OCI-LY3 (cell line): ENCODE data around the gene SLC12A7.
"Not testable (repeated sequence)": the region's sequence is repeated elsewhere in the genome, so short reads cannot be mapped to it uniquely, and the experiment has no call there.

Experiments
- H2AFZ ChIP-seq: fragments of 200-600, 300-600 bp; shearing (Covaris generic); 2 replicates; pipeline ENCODE4 v1.6.0; 2014; ENCODE audit warnings: antibody characterized with exemption, low read depth, low read length
- H3K27ac ChIP-seq: fragments of 200-600, 300-600 bp; sonication (generic); 2 replicates; pipeline ENCODE4 v1.5.1; 2014; ENCODE audit warnings: mild to moderate bottlenecking, low read length, moderate library complexity, mixed read lengths
- H3K27me3 ChIP-seq: fragments of 200-600, 300-600 bp; sonication (generic); 2 replicates; pipeline ENCODE4 v1.6.1; 2014; ENCODE audit warnings: low read depth, low read length, mixed read lengths
- H3K36me3 ChIP-seq: fragments of 200-600, 300-600 bp; sonication (generic); replicated peaks from 2 replicates; pipeline ENCODE3; 2014; ENCODE audit warnings: low read depth, low read length, mixed read lengths
- H3K4me1 ChIP-seq: fragments of 300-600, 200-600 bp; sonication (generic); 2 replicates; pipeline ENCODE4 v1.6.1; 2014; ENCODE audit warnings: low read length, mixed read lengths
- H3K4me2 ChIP-seq: fragments of 200-600, 300-600 bp; sonication (generic); 2 replicates; pipeline ENCODE4 v1.6.1; 2014; ENCODE audit warnings: low read length, mixed read lengths
- H3K4me3 ChIP-seq: fragments of 300-600, 200-600 bp; sonication (generic); 2 replicates; pipeline ENCODE4 v1.5.1; 2014; ENCODE audit warnings: antibody characterized with exemption, mild to moderate bottlenecking, low read length, moderate library complexity
- H3K79me2 ChIP-seq: fragments of 300-600, 200-600 bp; shearing (Covaris generic); 2 replicates; pipeline ENCODE4 v1.6.1; 2014; ENCODE audit warnings: mild to moderate bottlenecking, low read length, mixed read lengths
- H3K9ac ChIP-seq: fragments of 300-600, 200-600 bp; shearing (Covaris generic); 2 replicates; pipeline ENCODE4 v1.6.0; 2014; ENCODE audit warnings: mild to moderate bottlenecking, low read length, moderate library complexity
- H3K9me3 ChIP-seq: fragments of 200-600, 300-600 bp; shearing (Covaris generic); 2 replicates; pipeline ENCODE4 v1.6.1; 2014; ENCODE audit warnings: low read length, mixed read lengths; ENCODE audit not compliant: insufficient read depth
- H4K20me1 ChIP-seq: fragments of 200-600, 300-600 bp; sonication (generic); 2 replicates; pipeline ENCODE4 v1.6.1; 2016; ENCODE audit warnings: low read length, mixed read lengths; ENCODE audit not compliant: insufficient read depth
- CTCF ChIP-seq: fragments of 200-600, 300-600 bp; sonication (generic); IDR thresholded peaks from 2 replicates; pipeline ENCODE4 v1.5.1; 2014; ENCODE audit warnings: antibody characterized with exemption, low read length, low read depth
- EZH2phosphoT487 ChIP-seq: fragments of 200-600 bp; shearing (Covaris generic); IDR thresholded peaks from 2 replicates; pipeline ENCODE4 v1.6.1; 2018; ENCODE audit warnings: antibody characterized with exemption, mixed run types, low read depth

The SLC12A7 gene

GRCh38 chr5:1098986-1099597 lies 12.8 kb downstream of the SLC12A7 start:
- Histone ChIP-seq H3K79me2 (peaks cover 14% of the 10 kb centered on the region), H3K36me3 (no peaks in the 10 kb centered on the region), H3K4me3 (no peak overlapping the region), H3K27ac (no peak overlapping the region), H2AFZ (no peak overlapping the region), H3K4me2 (no peak overlapping the region), H3K4me1 (peaks cover 4% of the 10 kb centered on the region; the same call in 1 of the 2 replicates), H4K20me1 (peaks cover 44% of the 10 kb centered on the region), H3K9ac (no peak overlapping the region), H3K27me3 (no peaks in the 10 kb centered on the region), H3K9me3 (no peaks in the 10 kb centered on the region)
- TF ChIP-seq CTCF (no peak), EZH2phosphoT487 (no peak)

- H3K9me3 ChIP-seq, H3K4me3 ChIP-seq, H3K79me2 ChIP-seq, H3K4me1 ChIP-seq, H3K36me3 ChIP-seq, H3K9ac ChIP-seq, H3K27me3 ChIP-seq, H3K4me2 ChIP-seq, H3K27ac ChIP-seq, H2AFZ ChIP-seq: not testable (repeated sequence)
- H4K20me1 ChIP-seq, result peaks cover 33% of the 10 kb centered on the region; the same call in 1 of the 2 replicates
Observed at GRCh38 chr5:1097988-1098385, 13.9 kb downstream of the SLC12A7 start.

- no peaks in the 10 kb centered on the region for H3K9me3 ChIP-seq
- H3K36me3 ChIP-seq, result no peaks in the 10 kb centered on the region
- no peak overlapping the region for H3K9ac ChIP-seq
- H3K79me2 ChIP-seq, result peaks cover 3% of the 10 kb centered on the region; the same call in 1 of the 2 replicates
- H3K27me3 ChIP-seq, result no peaks in the 10 kb centered on the region
- no peak overlapping the region for H2AFZ ChIP-seq
- TF ChIP-seq EZH2phosphoT487 (no peak), CTCF (no peak)
- H3K27ac ChIP-seq, result no peak overlapping the region
- no peak overlapping the region for H3K4me3 ChIP-seq
- peaks cover 30% of the 10 kb centered on the region; the same call in 1 of the 2 replicates for H4K20me1 ChIP-seq
- peaks cover 4% of the 10 kb centered on the region; the same call in 1 of the 2 replicates for H3K4me1 ChIP-seq
- no peak overlapping the region for H3K4me2 ChIP-seq
Observed at GRCh38 chr5:1097381-1097987, 14.4 kb downstream of the SLC12A7 start.

- H3K4me2 ChIP-seq, result no peak overlapping the region
Observed at GRCh38 chr5:1096838-1097237, 15.0 kb downstream of the SLC12A7 start.

More at GRCh38 chr5:1096838-1097237, 15.0 kb downstream of the SLC12A7 start:
- Histone ChIP-seq H3K36me3 (no peaks in the 10 kb centered on the region), H3K79me2 (peaks cover under 1% of the 10 kb centered on the region; the same call in 1 of the 2 replicates), H4K20me1 (peaks cover 24% of the 10 kb centered on the region; the same call in 1 of the 2 replicates), H3K9ac (no peak overlapping the region), H3K9me3 (no peaks in the 10 kb centered on the region), H3K27ac (no peak overlapping the region), H3K4me3 (no peak overlapping the region), H3K4me1 (peaks cover 4% of the 10 kb centered on the region; the same call in 1 of the 2 replicates), H3K27me3 (no peaks in the 10 kb centered on the region), H2AFZ (no peak overlapping the region)
- TF ChIP-seq EZH2phosphoT487 (no peak), CTCF (no peak)
